Renal cortex interstitium (tissue), 11 donors: ENCODE data around the gene DCUN1D4. TPM values are rescaled to one million over a fixed set of nuclear protein-coding genes. Genes with fewer than 3 reads are reported as not detected.
"Not testable (repeated sequence)": the region's sequence is repeated elsewhere in the genome, so short reads cannot be mapped to it uniquely, and the experiment has no call there.

ENCODE experiments used
- DNase-seq, 11 donors: peaks; one replicate each; pipeline ENCODE4 v3.0.0-alpha.2; 2013; ENCODE audit warnings: low read depth in 9 of 11, low spot score in 4 of 11; ENCODE audit errors: extremely low read depth in 1 of 11
- polyA plus RNA-seq, 3 donors: library from polyadenylated mRNA; unstranded; fragments of 120-200 nt; gene quantifications; one replicate each; pipeline ENCODE4 v1.2.1, GENCODE V29; 2013; ENCODE audit not compliant: insufficient read length in 3 of 3

The DCUN1D4 gene
- polyA plus RNA-seq, 3 donors: 49.3 to 66.7 (median 60.8) TPM

GRCh38 chr4:51878431-51878830 lies 35.5 kb downstream of the DCUN1D4 start:
- no peak for DNase-seq

- DNase-seq: no peak
Measured at GRCh38 chr4:51880016-51880915, 37.3 kb downstream of the DCUN1D4 start.

- DNase-seq: no peak
Measured at GRCh38 chr4:51884055-51884454, 41.1 kb downstream of the DCUN1D4 start.

- DNase-seq: no peak
Measured at GRCh38 chr4:51884606-51885005, 41.7 kb downstream of the DCUN1D4 start.

- DNase-seq: no peak
Measured at GRCh38 chr4:51885363-51885762, 42.4 kb downstream of the DCUN1D4 start.

- DNase-seq: no peak
Measured at GRCh38 chr4:51890760-51891159, 47.8 kb downstream of the DCUN1D4 start.

GRCh38 chr4:51893402-51893801 lies 50.4 kb downstream of the DCUN1D4 start:
- not testable (repeated sequence) for DNase-seq

GRCh38 chr4:51894059-51894645 lies 51.2 kb downstream of the DCUN1D4 start:
- DNase-seq: no peak

- no peak for DNase-seq
Measured at GRCh38 chr4:51895158-51895557, 52.2 kb downstream of the DCUN1D4 start.

- peak in 10 of 11 donors; percentile 16 to 55 (median 34) for DNase-seq
Measured at GRCh38 chr4:51895816-51896408, 53.0 kb downstream of the DCUN1D4 start.

- DNase-seq: no peak
Measured at GRCh38 chr4:51901363-51901762, 58.4 kb downstream of the DCUN1D4 start.

GRCh38 chr4:51906167-51906958 lies 63.4 kb downstream of the DCUN1D4 start:
- no peak for DNase-seq

GRCh38 chr4:51907006-51907669 lies 64.2 kb downstream of the DCUN1D4 start:
- DNase-seq: no peak

- peak in 1 of 11 donors; percentile 18 for DNase-seq
Measured at GRCh38 chr4:51909236-51909703, 66.3 kb downstream of the DCUN1D4 start.

- no peak for DNase-seq
Measured at GRCh38 chr4:51918251-51918650, 75.3 kb downstream of the DCUN1D4 start.

GRCh38 chr4:51923343-51923742 lies 80.4 kb downstream of the DCUN1D4 start:
- no peak for DNase-seq

- DNase-seq: no peak
Measured at GRCh38 chr4:51925307-51925706, 82.4 kb downstream of the DCUN1D4 start.

- DNase-seq: no peak
Measured at GRCh38 chr4:51930557-51930956, 87.6 kb downstream of the DCUN1D4 start.

GRCh38 chr4:51931461-51931860 lies 88.5 kb downstream of the DCUN1D4 start:
- DNase-seq: no peak
